ENCODE data around the gene NOL6. TPM values are rescaled to one million over a fixed set of nuclear protein-coding genes. Genes with fewer than 3 reads are reported as not detected.

The NOL6 gene
- total and polyA plus RNA-seq, 10 of the 15 experiments (the other 5 are each of a cell fraction or from before 2014, with no cell fraction given) = 8.3 to 53.2 (median 33.1) TPM

DNA sequence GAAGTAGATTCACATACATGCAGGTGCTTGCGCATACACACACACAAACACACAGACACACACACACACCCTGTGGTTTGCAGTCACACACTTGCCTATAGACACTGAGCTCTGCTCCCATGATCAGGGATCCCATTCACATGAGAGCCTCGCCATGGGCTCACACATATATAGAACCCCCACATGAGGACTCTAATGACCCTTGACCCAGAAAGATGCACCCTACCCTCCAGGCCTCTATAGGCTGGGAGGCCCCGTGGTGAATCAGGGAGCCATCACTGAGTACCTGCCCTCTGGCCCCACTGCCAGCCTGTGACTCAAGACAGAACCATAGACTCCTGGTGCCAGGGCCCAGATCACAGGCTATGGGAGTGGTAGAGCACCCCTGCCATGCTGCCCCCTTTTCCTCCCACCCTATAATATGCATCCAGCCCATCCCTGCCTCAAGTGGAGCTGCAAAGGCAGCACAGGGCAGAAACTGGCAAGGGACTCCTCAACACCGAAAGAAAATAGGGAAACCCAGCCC lies 23.0 kb downstream of the NOL6 start:
- FAIRE-seq (no peak), ATAC-seq (no peak), DNase-seq (ENCODE audit: low read depth, low spot score) (no peak)
- Histone ChIP-seq H3K4me1 (ENCODE audit: control insufficient read depth, insufficient read depth, low read length) (peaks cover 49% of the 10 kb centered on the region), H3K27ac (ENCODE audit: control insufficient read depth, insufficient read depth) (no peak overlapping the region), H3K4me3 (no peak overlapping the region), H3K9me3 (replicated peaks; ENCODE audit: control insufficient read depth, insufficient read depth, low read length) (no peaks in the 10 kb centered on the region), H2AFZ (ENCODE audit: control insufficient read depth, low read depth, low read length) (no peak overlapping the region), H3K27me3 (replicated peaks in 1 of 2; ENCODE audit: control insufficient read depth in 2 of 2, insufficient read depth in 2 of 2, low read length in 1 of 2) (0 out of 4 replicates have a peak, but pooled peaks cover 0 to 1% of the 10 kb centered on the region in 2 experiments), H4K20me1 (ENCODE audit: control insufficient read depth, insufficient read depth) (no peaks in the 10 kb centered on the region), H3K79me2 (ENCODE audit: control insufficient read depth, insufficient read depth, low read length) (no peaks in the 10 kb centered on the region), H3K9ac (ENCODE audit: control insufficient read depth, insufficient read depth, low read length) (no peak overlapping the region), H3K36me3 (ENCODE audit: control insufficient read depth in 2 of 2, insufficient read depth in 2 of 2, low read length in 1 of 2) (no peaks in the 10 kb centered on the region), H3K4me2 (ENCODE audit: control insufficient read depth, insufficient read depth) (no peak overlapping the region)
- intact Hi-C loops (cut with micrococcal nuclease; ENCODE audit: unreplicated experiment) (loop anchor here (10.0 kb wide), 1 partner anchor 166 kb away; no protein-coding TSS in a partner anchor), in situ Hi-C loops (cut with MboI) (no loop called here)
- POLR2A ChIA-PET = interaction anchor here (0.7 kb wide), 1 partner anchor 10 kb away, joined by 8 read pairs; no protein-coding TSS in a partner anchor
- no TSS peak for BruUV-seq (replicated peaks)
- RAD21 ChIA-PET (ENCODE audit: unreplicated experiment) = interaction anchor here (0.7 kb wide), 1 partner anchor 47 kb away, joined by 3 read pairs; no protein-coding TSS in a partner anchor
- 60% methylated on average over 4 of the region's 4 CpGs for WGBS (ENCODE audit: insufficient coverage, insufficient replicate concordance, low lambda C conversion rate, missing lambda C conversion rate)
- SMC1A ChIA-PET (ENCODE audit: uncharacterized antibody, unreplicated experiment) = interaction anchor here (1.9 kb wide), 1 partner anchor 9 kb away, joined by 4 read pairs; no protein-coding TSS in a partner anchor
- CTCF ChIA-PET = interaction anchor here (1.1 to 8.9 kb wide), 6 partner anchors 8 to 166 kb away, joined by 3 to 154 read pairs (median 42); partner anchors contain the start of genes AQP7 and NOL6
- no peak for TF ChIP-seq ZNF622 (IDR thresholded peaks at IDR 0.05)
- TF ChIP-seq BACH1 (IDR thresholded peaks at IDR 0.05; ENCODE audit: borderline replicate concordance) = no peak
- no peak for TF ChIP-seq TBL1XR1 (IDR thresholded peaks at IDR 0.05; ENCODE audit: low read depth, low read length)
- no peak for TF ChIP-seq MEF2A (IDR thresholded peaks at IDR 0.05; ENCODE audit: insufficient read depth, low read depth, low read length)
- TF ChIP-seq, protein P1, sequence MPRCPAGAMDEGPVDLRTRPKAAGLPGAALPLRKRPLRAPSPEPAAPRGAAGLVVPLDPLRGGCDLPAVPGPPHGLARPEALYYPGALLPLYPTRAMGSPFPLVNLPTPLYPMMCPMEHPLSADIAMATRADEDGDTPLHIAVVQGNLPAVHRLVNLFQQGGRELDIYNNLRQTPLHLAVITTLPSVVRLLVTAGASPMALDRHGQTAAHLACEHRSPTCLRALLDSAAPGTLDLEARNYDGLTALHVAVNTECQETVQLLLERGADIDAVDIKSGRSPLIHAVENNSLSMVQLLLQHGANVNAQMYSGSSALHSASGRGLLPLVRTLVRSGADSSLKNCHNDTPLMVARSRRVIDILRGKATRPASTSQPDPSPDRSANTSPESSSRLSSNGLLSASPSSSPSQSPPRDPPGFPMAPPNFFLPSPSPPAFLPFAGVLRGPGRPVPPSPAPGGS (IDR thresholded peaks at IDR 0.05; ENCODE audit: borderline replicate concordance, insufficient read depth, low read depth, low read length, poor library complexity, severe bottlenecking) = no peak
- TF ChIP-seq ETV6 (conservative IDR thresholded peaks at IDR 0.05 in 1 of 2, IDR thresholded peaks at IDR 0.05 in 1 of 2; ENCODE audit: borderline replicate concordance in 1 of 2, low read depth in 1 of 2) = no peak
- no peak for TF ChIP-seq IKZF1 (conservative IDR thresholded peaks at IDR 0.05)
- TF ChIP-seq, protein P2, sequence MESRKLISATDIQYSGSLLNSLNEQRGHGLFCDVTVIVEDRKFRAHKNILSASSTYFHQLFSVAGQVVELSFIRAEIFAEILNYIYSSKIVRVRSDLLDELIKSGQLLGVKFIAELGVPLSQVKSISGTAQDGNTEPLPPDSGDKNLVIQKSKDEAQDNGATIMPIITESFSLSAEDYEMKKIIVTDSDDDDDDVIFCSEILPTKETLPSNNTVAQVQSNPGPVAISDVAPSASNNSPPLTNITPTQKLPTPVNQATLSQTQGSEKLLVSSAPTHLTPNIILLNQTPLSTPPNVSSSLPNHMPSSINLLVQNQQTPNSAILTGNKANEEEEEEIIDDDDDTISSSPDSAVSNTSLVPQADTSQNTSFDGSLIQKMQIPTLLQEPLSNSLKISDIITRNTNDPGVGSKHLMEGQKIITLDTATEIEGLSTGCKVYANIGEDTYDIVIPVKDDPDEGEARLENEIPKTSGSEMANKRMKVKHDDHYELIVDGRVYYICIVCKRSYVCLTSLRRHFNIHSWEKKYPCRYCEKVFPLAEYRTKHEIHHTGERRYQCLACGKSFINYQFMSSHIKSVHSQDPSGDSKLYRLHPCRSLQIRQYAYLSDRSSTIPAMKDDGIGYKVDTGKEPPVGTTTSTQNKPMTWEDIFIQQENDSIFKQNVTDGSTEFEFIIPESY (IDR thresholded peaks at IDR 0.05) = no peak
- TF ChIP-seq TARDBP (IDR thresholded peaks at IDR 0.05; ENCODE audit: borderline replicate concordance) = no peak
- TF ChIP-seq, protein P3, sequence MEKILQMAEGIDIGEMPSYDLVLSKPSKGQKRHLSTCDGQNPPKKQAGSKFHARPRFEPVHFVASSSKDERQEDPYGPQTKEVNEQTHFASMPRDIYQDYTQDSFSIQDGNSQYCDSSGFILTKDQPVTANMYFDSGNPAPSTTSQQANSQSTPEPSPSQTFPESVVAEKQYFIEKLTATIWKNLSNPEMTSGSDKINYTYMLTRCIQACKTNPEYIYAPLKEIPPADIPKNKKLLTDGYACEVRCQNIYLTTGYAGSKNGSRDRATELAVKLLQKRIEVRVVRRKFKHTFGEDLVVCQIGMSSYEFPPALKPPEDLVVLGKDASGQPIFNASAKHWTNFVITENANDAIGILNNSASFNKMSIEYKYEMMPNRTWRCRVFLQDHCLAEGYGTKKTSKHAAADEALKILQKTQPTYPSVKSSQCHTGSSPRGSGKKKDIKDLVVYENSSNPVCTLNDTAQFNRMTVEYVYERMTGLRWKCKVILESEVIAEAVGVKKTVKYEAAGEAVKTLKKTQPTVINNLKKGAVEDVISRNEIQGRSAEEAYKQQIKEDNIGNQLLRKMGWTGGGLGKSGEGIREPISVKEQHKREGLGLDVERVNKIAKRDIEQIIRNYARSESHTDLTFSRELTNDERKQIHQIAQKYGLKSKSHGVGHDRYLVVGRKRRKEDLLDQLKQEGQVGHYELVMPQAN (conservative IDR thresholded peaks at IDR 0.05) = no peak
- TF ChIP-seq CHD2 (IDR thresholded peaks at IDR 0.05; ENCODE audit: borderline replicate concordance, low read depth, low read length) = no peak
- TF ChIP-seq EGR1 (IDR thresholded peaks at IDR 0.05; ENCODE audit: borderline replicate concordance in 1 of 2, low read depth in 2 of 2, low read length in 2 of 2) = no peak
- no peak for TF ChIP-seq YY1 (IDR thresholded peaks at IDR 0.05; ENCODE audit: low read depth, low read length)
- TF ChIP-seq, protein P4, sequence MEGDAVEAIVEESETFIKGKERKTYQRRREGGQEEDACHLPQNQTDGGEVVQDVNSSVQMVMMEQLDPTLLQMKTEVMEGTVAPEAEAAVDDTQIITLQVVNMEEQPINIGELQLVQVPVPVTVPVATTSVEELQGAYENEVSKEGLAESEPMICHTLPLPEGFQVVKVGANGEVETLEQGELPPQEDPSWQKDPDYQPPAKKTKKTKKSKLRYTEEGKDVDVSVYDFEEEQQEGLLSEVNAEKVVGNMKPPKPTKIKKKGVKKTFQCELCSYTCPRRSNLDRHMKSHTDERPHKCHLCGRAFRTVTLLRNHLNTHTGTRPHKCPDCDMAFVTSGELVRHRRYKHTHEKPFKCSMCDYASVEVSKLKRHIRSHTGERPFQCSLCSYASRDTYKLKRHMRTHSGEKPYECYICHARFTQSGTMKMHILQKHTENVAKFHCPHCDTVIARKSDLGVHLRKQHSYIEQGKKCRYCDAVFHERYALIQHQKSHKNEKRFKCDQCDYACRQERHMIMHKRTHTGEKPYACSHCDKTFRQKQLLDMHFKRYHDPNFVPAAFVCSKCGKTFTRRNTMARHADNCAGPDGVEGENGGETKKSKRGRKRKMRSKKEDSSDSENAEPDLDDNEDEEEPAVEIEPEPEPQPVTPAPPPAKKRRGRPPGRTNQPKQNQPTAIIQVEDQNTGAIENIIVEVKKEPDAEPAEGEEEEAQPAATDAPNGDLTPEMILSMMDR (IDR thresholded peaks at IDR 0.05 in 2 of 3, conservative IDR thresholded peaks at IDR 0.05 in 1 of 3; ENCODE audit: control insufficient read depth in 2 of 3, extremely low read depth in 1 of 3, insufficient read depth in 1 of 3, low read depth in 3 of 3, low read length in 3 of 3) = no peak
- TF ChIP-seq FOXM1 (IDR thresholded peaks at IDR 0.05; ENCODE audit: low read depth, low read length) = no peak
- no peak for TF ChIP-seq ESRRA (IDR thresholded peaks at IDR 0.05; ENCODE audit: low read length)

Data from GM12878 (cell line).